Hematopoietic multipotent progenitor cell treated with erythropoietin and hydrocortisone succinate and interleukin-3 and kit ligand, for 15 days (in vitro differentiated cells): ENCODE results near the gene MCAT.
A peak's percentile ranks its signal among the peaks of the same experiment; 100 is the strongest.
"Not testable (repeated sequence)": the region's sequence is repeated elsewhere in the genome, so short reads cannot be mapped to it uniquely, and the experiment has no call there.

Experiments
- DNase-seq: peaks from one replicate; pipeline ENCODE4 v3.0.0-alpha.2; 2015; ENCODE audit warnings: low spot score

The MCAT gene

DNA sequence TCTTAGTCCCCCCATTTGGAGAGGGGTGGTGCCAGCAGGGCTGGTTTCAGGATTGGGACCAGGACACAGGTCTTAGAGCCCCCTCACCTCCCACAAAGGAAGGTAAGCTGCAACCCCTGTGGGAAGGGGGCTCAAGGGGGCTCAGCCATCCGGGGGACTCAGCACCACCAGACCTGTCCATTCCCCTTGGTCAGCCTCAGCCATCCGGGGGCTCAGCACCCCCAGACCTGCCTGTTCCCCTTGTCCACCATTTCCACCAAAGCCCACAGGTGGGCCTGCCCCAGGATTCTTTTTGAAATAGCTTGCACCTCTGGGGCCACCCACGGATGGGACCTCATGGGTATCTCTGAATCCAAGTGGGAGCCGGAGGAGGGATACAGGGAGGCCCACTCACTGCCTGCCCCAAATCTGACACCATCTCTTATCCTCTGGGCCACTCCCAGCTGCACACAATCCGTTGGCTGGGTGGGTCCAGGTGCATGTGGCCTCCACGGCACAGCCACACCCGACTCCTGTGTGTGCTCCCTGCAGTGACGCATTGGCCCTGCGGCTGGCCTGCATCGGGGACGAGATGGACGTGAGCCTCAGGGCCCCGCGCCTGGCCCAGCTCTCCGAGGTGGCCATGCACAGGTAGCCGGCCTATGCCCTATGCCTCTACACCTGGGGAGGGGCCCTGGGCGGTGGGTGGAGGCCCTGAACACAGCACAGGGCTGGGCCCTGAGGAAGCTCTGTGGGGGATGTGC lies 15.9 kb downstream of the MCAT start:
- no peak for DNase-seq

DNA sequence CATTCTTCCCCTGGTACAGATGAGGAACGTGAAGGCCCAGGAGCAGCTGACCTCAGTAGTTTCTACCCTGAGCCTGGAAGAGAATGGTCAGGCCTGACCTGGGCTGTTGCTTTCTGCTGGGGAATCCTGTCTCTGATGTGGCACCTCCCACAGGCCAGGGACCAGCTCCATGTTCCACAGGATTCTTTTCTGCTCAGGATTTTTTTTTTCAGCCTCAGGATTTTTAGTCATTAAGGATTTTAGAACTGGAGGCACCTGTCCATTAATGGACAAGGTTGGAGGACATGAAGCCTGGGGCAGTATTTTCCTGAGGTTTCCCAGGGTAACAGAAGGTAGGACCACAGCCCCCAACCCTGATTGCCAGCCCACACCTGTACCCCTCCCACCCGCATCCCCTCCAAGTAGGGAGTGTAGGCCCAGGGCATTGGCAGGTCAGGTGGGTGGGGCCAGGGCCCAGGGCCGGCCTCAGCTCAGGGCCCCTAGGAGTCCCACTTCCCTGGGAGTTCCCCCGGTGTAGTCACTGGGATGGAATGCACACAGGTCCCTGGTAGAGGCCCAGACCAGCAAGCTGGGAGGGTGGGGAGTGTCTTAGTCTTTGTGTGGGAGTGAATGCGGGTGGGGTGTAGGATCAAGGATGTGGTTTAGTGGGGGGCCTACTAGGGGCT lies 16.6 kb downstream of the MCAT start:
- DNase-seq = no peak

DNA sequence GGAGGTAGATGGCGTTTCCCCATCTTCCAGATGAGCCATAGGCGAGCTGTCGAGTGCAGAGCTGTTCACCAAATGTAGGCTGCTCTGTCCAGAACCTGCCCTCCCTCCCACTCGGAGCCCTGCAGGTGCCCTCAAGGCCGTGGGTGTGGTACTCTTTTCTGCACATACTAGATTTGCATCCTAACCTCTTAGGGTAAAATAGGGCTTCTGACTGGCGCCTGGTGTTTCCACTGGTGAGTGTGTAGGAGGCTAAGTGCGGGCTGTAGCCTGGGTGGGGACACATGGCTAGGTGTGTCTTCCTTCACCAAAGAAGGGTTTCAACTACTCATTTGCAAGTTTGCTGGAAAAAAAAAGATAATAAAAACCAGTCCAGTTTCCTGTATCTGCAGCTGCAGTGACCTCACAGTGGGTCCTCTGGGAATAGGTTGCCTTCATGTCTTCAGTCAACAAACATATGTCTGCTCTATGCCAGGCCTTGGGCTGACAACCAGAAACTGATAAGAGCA lies 24.2 kb downstream of the MCAT start:
- no peak for DNase-seq

DNA sequence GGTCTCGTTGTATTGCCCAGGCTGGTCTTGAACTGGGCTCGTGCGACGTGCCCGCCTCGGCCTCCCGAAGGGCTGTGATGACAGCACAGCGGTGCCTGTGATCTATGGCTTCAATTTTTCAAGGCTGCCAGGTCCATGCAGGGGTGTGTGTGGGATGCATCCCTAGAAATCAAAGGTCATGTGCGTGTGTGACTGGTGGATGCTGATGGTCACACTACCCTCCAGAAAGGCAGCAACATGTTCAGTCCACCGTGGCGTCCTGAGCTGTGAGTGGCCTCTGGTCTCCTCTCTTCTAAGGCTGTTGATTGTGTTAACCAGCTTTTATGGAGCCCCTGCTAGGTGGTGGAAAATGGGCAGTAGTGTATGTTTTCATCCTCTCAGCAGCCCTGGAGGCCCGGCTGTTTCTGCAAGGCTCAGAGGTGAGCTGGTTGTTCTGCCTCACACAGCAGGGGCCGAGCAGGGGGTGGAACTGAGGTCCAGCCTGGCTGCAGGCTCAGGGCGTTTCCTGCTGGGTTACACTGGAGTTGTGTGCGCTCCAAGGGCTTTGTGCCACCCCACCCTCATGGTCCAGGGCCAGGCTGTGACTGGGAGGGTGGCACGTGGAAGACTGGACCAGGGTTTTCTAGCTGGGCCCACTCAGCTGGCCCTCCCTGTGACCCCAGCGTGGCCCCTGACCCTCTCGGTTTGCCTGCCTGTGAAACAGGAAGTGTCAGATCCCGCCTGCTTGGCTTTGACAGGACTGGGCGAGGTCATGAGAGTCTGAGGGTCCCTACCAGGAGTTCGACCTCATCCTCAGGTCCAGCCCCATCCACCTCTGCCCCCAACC lies 25.0 kb downstream of the MCAT start:
- no peak for DNase-seq

DNA sequence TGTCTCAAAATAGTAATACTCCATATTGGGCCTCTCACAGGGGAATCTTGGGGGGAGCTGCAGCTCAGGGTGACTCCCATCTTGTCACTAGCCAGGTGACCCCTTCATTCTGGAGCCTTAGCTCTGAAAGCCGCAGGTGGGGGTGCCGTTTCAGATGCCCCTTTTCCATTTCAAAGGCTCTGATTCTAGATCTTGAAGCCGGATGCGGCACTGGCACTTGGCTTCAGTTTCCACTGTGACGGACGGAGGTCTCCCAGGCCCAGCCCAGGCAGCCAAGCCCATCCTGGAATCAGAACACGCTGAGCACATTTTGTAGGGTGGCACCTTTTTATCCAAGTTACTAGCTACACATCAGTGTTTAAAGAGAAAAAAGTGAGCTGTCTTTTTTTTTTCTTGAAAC lies 26.3 kb downstream of the MCAT start:
- no peak for DNase-seq

DNA sequence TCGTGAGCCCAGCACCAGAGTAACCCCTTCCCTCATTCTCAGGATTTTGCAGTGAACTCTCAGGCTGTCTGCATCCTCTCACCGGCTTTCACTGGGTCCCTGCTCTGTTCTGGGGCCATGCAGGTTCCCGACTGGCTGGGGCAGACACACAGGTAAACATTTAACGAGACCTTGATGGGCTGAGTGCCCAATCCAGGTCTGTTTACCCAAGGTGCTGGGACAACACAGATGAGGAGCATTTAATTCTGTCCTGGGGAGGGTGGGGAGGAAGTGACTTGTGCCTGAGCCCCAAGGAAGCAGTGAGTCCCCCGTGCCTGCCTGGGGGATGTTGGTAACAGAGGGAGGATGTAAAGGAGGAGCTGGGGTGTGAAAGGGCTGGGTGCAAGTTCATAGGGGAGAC lies 28.2 kb downstream of the MCAT start:
- DNase-seq = no peak

DNA sequence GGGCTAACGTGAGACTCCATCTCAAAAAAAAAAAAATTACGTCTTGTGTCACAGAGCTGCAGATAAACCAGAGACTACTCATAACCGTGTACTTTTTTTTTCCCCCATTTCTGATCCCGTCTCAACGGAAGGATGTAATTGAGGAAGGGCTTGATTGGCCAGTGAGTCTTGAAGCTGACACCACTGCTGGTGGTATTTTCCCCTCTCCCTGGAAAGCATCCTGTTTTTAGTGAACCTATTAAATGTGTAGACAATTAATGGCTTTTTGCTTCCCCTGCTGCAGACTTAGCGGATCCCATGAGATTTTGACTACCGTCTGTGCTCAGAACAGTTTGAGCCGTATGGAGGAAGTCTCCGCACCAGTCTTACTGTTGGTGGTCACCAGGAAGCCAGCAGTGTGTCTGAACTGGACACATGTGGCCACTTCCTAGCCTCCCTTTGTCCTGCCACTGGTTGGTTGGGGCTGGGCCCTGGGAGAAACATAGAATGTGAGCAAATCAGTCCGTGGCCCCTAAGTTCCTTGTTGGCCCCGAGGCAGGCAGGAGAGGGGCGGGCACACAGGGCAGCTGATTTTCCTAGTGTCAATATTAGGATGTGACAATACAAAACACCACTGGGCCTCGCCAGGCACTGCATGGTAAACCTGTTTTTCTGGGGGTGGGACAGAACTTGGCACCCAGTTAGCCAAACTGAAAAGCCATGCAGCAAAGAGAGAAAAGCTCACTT lies 29.5 kb downstream of the MCAT start:
- DNase-seq = no peak

DNA sequence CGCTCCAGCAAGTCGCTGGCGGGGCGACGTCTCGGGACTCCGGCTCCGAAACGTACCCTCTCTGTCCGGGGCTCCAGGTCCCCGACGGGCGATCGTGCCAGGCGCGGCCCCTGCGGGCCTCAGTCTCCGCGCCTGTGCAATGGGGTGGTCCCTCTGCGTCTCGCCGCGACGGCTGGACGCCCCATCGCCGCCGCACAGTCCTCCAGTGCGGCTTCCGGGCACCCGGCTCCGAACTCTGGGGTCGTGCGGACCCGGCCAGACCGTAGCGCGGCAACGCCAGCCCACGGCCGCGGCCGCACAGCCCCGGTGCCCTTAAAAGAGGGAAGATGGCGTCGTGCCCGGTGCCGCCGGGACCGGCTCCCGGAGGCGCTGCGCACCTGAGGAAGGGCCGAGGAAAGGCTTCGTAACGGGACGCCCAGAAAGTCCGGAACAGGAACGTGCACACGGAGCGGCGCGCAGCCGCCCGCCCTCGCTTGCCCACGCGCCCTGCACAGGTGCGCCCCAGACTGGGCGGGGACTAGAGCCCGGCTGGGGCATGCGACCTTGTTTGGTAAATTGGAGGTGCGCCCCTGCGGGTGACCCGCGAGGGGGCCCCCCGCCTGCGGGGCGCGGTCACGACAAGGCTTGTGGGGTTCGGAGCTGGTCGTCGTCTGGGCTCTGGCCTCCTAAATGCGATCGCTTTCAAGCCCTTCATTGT lies 32.1 kb downstream of the MCAT start:
- DNase-seq = no peak

DNA sequence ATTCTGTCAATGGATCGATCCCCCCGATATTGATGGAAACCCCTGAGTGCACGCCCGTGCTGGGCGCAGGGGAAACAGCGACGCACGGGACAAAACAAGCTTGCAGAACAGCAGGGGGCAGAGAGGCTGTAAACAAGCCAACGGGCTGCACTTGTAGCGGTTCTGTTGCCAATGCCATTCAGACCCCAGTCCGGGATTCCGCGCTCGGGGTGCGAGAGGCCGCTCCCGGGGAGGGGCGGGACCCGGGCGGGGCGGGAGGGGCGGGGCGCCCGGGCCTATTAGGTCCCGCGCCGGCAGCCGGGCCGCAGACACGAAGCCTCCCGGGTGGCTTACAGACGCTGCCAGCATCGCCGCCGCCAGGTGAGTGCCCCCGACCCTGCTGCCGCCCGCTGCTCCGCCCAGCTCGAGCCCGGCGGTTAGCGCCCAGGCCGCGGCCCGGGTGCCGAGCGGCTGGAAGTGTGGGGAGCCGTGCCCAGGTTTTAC lies 32.7 kb downstream of the MCAT start, which contains the start of gene BIK:
TSS of gene BIK (plus strand) at position 307 of the 483 bp plus-strand sequence. CDS start 13,273 bp downstream, outside the sequence.
- peak; percentile 54 for DNase-seq

DNA sequence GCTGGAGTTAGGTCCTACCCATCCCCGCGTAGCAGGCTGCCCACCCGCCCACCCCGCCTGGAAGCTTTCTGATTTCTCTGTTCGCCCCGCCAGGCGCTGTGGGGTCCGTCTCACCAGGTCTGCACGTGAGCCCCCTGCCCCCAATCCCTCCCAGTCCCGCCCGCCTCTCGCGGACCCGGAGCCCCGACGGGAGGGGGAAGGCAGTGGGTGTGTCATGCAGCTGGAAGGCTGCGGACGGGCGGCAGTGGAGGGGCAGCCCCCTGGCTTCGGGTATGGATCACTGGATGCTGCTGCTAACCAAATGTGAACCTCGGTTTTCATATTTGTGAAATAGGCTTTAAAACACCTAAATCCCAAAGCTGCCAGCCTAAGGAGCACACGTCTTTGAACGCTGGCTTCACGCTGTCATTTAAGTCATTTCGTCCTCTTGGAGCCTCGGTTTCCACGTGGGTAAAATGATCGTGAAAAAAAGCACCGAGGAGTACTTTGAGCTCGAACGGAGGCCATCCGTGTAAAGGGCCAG lies 33.2 kb downstream of the MCAT start:
- DNase-seq = no peak

DNA sequence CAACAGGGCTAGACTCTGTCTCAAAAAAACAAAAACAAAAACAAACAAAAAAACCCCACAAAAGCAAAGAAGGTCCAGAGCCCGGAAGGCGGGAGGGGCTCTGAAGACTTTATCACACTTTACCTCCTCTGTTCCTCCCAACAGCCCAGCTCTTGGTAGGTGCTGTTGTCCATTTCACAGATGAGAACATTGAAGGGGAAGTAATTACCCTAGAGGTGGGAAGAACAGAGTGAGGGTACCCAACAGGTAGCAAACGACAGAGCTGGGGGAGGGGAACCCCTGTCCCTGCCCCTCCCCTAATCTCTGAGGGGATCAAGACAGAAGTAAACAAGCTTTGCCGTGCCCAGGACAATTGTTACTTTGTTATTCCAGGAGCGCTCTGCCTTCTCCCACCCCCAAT lies 33.7 kb downstream of the MCAT start:
- DNase-seq = no peak

DNA sequence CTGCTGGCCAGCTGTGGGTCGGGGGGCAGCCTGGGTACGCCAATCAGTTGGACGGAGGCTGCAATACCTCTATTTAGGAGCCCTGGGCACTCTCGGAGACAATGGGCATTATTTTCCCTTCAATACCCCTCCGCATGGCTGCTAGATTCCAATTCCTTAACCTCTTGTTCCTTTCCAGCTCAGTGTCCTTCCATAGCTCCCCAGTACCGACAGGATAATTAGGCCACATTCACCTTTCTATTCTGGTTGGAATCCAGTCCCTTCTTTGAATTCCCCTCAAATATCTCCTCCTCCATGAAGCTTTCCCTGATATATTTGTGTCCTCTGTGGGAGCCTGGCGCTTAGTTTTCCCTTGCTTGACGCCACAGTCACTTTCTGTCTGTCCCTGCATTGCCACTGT lies 36.9 kb downstream of the MCAT start:
- no peak for DNase-seq

DNA sequence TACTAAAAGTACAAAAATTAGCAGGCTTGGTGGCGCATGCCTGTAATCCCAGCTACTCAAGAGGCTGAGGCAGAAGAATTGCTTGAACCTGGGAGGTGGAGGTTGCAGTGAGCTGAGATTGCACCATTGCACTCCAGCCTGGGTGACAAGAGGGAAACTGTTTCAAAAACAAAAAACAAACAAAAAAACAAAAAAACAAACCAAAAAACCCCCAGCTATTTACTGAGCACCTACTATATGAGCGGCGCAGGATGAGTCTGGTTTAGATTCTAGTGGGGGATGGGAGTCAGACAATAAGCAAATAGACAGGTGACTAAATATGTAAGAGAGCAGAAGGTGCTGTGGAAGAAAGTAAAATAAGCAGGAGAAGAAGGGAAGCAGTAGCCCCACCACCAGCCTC lies 38.2 kb downstream of the MCAT start:
- not testable (repeated sequence) for DNase-seq

DNA sequence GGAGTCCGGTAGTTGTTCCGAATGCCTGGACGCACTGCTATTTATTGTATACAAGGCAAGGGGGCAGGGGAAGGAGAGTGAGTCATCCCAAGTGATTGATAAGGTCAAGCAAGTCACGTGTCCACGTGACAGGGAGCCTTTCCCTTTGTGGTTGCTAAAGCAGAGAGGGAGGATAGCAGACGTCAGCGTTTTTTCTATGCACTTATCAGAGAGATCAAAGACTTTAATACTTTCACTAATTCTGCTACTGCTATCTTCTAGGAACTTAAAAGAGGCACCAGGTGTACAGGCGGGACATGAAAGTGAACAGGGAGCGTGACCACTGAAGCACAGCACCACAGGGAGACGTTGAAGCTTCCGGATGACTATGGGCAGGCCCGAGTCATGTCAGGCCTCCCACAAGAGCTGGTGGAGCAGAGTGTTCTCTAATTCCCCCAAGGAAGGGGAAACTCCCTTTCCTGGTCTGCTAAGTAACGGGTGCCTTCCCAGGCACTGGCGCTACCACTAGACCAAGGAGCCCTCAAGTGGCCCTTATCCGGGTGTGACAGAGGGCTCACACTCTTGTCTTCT lies 39.1 kb downstream of the MCAT start:
- DNase-seq = peak; percentile 57

DNA sequence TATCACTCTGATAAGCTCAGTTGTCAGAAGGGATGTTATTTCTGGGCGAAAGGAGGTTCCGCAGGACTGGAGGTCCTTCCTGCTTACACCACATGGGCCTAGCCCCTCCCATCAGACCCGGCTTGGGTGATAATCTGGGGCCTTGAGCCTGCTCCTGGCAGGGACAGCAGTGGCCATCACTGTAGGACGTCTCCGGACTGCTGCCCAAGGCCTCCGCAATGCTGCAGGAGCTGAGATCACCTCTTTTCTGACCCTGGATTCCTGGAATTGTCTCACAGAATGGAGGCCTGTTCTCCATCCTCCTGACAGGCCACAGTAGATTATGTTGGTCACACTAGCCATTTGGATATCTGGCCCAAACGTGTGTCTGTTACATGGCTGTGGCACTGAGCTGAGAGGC lies 41.9 kb downstream of the MCAT start:
- DNase-seq = no peak

DNA sequence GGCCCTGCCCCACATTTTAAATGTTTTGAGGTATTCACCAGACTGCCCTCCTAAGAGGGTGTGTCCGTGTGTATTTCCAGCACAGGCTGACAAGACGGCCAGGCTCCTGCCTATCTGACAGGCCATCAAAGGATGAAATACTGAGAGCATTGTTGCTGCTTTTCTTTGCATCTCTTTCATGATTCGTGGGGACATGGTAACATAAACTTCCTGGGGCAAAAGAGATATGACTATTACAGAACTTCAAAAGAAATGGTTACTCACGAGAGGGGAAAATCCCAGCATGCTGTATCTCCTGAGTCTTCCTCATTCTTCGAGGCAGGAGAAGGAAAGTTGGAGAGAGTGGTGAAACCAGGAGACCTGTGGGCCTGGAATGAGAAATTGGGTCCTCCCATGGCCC lies 43.0 kb downstream of the MCAT start:
- DNase-seq = no peak

DNA sequence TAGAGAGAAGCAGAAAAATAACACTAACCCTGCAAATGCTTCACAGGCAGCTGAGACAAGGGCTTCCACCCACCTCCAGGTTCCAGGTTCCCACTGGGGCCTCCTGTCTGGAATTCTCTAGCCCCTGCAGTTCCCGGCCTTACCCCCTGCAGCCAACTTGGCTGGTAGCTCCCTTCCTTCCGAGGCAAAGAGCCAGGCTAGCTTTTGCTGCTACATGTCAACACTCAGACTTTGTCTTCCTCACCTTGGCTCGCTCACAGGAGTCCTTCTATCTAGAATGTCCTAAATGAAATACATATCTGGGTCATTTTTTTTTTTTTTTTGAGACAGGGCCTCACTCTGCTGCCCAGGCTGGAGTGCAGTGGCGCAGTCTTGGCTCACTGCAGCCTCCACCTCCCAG lies 44.1 kb downstream of the MCAT start:
- DNase-seq = no peak

DNA sequence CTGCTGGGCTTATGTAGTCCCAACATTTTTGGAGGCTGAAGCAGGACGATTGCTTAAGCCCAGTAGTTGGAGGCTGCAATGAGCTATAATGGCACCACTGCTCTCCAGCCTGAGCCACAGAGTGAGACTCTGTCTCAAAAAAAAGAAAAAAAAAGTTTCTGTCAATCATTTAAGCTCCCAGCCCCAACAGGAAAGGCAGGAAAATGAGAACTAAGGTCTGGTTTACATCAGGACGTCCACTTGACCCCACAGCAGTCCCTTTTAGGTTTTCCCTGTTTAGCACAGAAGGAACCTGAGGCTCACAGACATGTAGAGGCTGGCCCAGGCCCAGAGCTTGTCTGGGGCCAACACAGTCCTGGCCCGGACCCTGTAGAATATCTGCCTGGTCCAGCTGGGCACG lies 44.8 kb downstream of the MCAT start:
- DNase-seq = no peak

DNA sequence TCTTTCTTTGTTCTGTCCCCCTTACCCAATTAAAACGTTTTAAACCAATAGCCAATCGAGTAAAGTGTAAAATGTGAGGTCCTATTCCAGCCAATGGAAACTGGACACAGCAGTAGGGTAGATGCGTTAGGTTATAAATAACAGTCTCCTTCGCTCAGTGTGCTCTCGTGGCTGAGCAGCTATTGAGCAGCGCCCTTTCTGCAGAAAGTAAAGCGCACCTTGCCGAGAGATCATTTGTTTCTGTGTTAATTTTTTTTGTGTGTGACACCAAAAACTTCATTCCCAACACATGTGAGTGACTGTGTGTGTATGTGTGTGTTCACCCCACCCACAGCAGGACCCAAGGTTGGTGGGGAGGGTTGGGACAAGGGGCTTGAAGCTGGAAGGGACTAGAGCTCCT lies 46.8 kb downstream of the MCAT start:
- no peak for DNase-seq

DNA sequence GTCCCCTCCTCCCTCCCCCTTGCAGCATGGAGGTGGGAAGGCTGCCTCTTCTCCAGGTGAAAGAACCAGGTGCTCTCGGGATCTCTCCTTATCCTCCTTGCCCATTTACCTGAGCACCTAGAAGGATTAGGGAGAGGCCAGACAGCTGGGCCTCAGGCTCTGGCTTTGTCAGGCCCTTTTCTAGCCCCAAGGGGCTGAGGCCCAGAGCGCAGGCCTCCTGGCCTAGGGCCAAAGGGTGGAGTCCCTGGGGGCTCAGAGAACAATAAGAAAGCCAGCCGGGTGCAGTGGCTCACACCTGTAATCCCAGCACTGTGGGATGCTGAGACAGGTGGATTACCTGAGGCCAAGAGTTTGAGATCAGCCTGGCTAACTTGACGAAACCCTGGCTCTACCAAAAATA lies 48.6 kb downstream of the MCAT start:
- DNase-seq = no peak

DNA sequence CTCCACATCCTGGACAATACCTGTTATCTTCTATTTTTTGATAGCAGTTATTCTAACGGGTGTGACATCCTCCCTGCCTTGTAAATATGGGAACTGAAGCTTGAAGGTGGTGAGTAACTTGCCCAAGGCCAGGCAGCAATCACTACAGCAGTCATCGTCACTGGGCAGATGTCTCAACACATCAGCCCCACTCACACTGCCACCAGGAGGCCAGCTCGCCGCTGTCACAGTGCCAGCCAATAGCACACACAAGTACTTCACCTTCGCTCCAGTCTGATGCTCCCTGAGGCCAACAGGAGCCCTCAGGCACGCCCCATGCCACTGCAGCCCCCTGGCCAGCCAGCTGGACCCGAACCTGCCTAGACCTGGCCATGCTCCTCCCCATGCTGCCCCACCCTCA lies 49.1 kb downstream of the MCAT start:
- no peak for DNase-seq
